Stimulated activated CD4-positive, alpha-beta T cell treated with anti-CD3 and anti-CD28 coated beads, Interleukin-15, amount 100 ng/mL, for 24 hours (primary cell): ENCODE data around the gene MAPK4.
"Not testable (repeated sequence)": the region's sequence is repeated elsewhere in the genome, so short reads cannot be mapped to it uniquely, and the experiment has no call there.

Experiments used
- DNase-seq: peaks from one replicate; pipeline ENCODE4 v3.0.0-alpha.2; 2020

Gene MAPK4

DNA sequence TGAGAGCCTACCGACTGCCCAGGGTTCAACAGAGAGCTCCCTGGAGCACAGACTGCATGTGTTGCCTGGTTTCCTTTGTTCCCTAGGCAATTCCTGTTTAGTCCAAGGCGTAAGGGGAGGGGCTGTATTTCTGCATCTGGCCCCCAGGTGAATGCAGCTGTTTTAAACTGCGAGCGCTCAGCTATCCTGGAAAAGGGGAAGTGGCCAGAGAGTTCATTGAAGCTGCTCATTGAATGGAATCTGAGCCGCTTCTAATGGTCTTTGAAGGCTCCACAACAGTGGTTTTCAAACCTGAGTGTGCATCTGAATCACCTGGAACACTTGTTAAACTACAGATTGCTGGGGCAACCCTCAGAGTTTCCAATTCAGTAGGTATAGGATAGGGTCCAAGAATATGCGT is 18.1 kb downstream of the MAPK4 start:
- DNase-seq = no peak

DNA sequence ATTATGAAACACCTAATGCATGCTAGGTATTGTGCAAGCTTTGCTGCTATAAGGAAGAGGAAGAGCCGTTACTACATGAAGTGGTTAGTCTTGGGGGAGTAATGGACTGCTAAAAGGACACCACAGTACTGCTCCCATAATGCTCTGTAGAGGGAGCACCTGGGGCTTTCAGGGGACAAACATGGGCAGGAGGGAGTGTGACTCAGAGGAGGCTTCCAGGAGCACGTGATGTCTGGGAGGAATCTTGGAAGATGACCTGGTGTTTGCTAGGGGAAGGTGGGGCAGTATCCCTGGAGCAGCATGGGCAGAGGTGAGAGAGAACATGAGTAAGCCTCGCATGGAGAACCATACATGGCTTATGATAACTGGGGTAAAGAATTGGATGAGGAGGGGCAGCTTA is 18.8 kb downstream of the MAPK4 start:
- no peak for DNase-seq

DNA sequence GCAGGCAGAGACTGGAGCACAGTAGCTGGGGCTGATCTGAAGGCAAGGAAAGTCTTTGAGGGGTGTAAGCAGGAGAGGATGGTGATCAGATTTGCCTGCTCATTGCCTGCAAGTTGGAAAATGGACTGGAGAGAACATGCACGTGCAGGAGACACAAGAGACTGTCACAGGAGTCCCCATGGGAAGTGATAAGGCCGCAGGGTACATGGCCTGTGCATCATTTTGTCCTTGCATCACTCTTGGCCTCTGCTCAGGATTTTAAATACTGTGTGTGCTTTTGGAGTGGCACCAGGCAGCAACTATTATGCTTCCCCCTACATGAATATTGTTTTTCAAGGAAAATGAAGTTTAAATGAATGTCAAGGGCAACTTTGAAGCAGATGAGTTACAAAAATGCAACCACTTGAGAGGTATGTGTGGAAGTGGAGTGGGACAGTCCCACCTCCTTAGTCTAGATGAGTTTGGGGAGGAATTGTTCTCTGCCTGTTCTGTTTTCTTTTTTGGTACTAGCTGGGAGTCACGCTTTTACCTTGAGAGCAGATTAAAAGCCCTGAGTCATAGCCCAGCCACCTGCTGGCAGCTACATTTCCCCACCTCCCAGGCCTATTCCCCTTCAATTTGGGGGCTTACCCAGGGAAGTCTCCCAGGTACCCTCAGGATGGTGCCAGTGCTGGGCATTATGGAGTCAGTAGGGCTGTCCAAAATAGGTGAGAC is 19.3 kb downstream of the MAPK4 start:
- no peak for DNase-seq

DNA sequence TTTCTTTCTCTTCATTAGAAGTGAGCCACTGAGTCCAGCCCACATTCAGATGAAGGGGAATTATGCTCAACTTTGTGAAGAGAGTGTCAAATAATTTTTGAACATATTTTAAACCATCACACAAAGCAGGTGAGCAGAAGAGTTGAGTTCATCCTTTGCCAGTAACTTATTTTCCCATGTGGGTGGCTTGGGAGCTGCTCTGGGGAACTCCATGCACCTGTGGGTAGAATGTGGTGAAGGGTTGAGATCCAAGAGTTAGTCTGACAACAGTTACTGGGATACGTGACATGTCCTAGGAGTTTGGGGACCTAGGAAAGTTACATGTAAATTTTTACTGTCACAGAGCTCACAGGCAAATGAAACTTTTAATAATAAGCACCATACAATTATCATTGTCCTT is 21.6 kb downstream of the MAPK4 start:
- DNase-seq = no peak

DNA sequence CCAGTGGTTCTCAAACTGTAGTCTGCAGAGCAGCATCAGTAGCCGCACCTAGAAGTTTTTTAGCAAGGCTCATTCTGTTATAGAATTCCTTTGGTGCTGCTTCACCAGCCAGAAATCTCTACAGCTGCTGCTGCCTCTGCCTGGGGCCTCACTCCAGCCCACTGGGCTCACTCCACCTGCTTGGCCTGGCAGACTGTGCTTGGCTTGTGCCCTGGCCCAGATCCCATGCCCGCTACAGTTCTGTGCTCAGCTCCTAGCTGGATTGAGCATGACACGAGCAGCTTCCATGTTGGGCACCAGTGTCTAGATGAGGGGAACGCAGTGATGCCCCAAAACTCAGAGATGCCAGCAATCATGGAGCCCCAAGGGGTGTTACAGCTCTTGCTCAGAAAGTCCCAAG is 22.6 kb downstream of the MAPK4 start:
- no peak for DNase-seq

DNA sequence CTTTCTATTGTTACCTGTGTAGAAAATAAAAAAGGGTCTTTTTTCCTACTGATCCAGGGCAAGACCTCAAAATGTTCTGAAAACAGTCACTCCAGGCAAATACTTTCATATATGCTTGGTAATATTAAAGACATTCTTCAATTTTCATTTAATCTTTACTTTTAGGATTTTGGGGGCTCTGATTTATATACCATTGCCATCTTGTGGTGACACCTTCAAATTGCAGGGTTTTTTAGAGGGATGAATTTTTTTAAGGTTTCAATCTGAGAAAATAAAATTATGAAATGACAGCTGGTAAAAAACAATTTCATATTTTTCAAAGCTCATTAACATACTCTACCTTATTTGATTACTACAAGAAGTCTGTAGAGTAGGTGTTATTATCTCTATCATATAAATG is 26.8 kb downstream of the MAPK4 start:
- DNase-seq = no peak

DNA sequence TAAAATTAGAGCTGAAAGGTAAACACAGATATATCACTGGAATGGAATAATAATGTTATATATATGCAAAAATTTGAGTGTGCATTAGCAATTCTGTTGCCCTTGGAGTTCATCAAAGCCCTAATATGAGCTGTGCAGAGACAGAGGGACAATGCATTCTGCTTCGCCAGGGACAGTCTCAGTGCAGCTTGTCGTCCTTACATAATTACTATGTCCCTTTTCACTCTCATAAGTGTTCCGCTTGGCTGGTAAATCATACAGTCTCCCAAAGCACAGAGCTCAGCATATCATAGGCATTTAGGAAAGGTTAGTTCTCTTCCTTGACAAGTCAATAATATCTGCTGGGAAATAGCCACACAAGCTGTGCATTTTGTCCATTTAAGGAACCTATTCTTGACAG is 30.7 kb downstream of the MAPK4 start:
- DNase-seq = no peak

DNA sequence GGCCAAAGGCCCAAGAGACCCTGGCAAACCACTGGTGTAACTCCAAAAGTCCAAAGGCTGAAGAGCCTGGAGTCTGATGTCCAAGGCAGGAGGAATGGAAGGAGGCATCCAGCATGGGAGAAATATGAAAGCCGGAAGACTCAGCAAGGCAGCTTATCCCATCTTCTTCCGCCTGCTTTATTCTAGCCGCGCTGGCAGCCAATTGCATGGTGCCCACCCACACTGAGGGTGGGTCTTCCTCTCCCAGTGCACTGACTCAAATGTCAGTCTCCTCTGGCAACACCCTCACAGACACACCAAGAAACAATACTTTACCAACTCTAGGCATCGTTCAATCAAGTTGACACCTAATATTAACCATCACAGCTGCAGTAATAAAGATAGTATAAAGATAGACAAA is 34.1 kb downstream of the MAPK4 start:
- DNase-seq = no peak

DNA sequence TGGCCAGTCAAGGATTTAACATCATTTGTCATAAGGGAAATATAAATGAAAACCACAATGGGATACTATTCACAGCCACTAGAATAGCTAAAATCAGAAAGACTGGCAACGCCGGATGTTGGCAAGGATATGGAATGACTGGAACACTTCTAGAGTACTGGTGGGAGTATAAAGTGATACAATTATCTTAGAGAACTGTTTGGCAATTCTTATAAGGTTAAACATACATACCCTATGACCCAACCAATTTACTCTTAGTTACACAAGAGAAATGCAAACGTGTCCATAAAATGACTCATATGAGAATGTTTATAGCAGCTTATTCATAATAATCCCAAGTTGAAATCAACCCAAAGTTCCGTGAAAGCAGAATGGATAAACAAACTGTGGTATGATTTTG is 35.1 kb downstream of the MAPK4 start:
- DNase-seq = no peak

DNA sequence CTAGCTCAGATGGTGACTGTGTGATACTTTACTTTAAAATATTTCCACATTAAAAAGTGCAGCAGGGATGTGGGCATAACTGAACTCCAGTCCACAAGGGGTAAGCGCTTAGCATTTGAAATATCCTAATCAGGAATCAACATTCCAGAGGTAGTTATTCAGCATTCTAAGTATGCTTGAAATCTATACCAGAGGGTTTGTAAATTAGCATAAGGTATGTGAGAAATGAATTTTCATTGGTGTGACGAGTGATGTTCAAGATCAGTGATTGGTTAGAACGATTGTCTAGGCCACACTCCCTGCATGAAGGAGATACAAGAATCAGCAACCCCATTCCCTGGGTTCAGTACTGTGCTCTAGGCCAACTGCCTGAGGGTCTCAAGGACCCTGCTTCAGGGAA is 42.6 kb downstream of the MAPK4 start:
- DNase-seq = no peak

DNA sequence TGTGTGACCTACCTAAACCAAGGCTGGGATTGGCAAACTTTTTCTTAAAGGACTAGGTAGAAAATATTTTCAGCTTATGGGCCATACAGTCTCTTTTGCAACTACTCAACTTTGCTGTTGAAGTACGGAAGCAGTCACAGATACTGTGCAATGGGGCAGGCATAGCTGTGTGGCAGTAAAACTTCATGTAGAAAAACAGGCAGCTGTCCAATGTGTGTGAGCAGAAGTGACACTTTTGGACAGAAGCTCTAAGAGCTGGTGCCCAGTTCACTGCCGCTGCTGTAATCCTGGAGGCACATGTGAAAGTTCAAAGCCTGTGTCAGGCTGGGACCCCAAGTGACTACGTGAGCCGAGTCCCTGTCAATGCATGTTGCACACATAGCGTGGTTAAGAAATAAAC is 46.7 kb downstream of the MAPK4 start:
- DNase-seq = no peak

DNA sequence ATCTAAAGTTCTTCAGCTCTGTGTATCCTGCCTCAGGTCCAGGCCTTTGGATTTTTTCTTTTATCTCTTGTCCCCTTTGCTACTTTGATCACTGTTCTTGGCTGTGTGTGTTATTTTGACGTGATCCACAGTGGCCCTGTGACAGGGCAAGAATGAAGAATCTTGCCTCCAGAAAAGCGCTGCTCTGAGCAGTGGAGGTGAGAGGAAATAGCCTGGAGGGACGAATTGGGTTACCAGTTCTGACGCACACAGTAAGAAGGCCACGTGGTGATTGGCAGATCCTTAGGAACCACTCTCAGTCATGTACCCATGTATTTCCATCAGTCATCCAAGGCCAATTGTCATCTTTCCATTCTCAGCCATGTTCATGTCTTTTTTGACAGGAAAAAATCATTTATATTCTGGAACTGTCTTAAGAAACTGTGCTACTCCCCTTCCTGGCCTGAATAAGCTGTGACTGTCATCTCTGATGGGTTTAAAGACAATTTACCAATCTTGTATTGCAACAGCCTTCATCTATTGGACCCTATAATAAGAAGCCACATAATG is 47.6 kb downstream of the MAPK4 start:
- no peak for DNase-seq

DNA sequence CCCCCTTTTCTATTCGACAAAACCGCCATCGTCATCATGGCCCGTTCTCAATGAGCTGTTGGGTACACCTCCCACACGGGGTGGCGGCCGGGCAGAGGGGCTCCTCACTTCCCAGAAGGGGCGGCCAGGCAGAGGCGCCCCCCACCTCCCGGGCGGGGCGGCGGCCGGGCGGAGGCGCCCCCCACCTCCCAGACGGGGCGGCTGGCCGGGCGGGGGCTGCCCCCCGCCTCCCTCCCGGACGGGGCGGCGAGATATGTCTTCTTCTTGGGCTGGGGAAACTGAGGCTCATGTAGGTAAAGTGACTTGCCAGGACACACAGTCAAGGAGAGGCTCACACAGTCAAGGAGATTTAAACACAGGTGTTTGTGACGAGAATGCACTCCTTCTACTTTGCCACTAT is 49.3 kb downstream of the MAPK4 start:
- not testable (repeated sequence) for DNase-seq

DNA sequence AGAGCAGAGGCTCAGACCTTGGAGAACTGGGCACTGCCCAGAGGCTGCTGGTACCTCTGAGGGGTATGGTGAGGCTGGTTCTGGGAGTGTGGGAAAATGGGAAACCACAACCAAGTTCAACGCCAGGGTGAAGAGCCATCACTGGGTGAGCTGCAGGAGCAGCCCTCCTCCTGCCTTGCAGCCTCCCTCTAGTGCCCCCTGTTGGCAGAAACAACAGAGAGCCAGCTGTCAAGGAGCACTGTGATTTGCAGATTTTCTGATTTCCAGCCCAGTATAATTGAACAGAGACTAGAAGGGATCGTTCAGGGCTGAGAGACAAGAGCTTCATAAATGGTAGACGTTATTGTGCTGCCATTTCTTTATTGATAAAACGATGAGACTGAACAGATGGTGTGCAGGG is 50.5 kb downstream of the MAPK4 start:
- peak; percentile 8 for DNase-seq

DNA sequence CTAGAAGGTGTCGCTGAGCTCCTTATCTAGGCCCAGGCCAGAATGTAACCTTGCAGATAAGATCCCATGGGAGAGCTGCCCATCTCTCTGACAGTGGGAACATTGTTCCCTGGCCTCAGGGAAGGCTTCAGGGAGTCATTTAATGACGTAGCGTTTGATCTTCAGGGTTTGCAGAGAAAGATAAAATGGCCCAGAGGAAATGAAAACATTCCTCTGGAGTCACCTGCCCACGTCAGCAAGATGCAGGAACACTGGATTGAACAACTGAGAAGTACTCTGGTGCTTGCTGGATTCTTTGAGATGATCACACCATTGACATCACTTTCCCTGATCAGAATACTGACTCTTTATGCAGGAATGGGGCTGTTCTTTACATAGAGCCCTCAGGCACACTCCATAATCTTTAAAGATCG is 51.6 kb downstream of the MAPK4 start:
- DNase-seq = no peak

DNA sequence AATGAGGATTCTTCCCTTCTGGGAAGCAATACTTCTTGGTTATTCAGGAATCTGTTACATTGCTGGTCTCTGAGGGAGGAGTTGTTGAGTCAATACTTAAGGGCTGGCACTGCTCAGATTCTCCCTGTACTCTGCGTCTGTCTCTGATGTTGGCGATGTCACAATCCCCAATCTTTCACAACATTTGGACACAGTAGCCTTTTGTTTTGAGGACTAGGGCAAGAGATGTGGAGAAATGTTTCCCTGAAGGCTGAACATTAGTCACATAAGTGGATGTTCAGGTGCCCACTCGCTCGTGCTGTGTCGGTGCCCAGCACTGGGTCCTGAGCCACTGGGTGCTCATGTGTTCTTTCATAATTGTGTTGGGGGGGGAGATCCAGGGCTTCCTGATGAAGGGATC is 55.0 kb downstream of the MAPK4 start:
- DNase-seq = no peak

DNA sequence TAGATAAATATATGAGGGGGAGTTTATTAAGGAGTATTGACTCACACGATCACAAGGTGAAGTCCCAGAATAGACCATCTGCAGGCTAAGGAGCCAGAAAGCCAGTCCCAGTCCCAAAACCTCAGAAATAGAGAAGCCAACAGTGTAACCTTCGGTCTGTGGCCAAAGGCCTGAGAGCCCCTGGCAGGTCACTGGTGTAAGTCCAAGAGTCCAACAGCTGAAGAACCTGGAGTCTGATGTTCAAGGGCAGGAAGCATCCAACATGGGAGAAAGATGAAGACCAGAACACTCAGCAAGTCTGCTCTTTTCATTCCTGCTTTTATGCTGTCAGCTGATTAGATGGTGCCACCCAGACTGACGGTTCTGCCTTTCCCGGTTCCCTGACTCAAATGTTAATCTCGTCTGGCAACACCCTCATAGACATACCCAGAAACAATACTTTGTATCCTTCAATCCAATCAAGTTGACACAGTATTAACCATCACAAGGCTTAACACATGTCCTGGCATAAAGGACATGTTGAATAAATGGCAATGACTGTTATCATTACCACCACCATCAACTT is 56.7 kb downstream of the MAPK4 start:
- DNase-seq = no peak

DNA sequence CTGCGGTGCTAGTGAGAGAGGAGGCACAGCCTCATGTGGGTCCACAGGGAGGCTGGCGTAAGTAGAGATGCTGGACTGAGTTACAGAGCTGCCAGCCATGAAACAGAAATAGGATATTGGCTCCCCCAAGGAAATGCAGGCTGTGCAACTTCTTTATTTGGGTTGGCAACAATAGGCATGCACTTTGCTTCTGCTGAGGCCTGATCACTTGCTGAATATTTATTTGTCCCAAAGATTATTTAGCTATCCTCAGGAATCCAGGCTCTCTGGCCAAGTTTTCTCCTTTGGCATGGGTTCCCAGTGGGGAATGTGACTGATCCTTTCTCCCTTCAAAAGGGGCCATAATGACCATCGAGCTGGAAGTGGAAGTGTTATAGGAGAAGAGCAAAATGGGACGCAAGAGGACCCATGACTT is 60.0 kb downstream of the MAPK4 start:
- no peak for DNase-seq

DNA sequence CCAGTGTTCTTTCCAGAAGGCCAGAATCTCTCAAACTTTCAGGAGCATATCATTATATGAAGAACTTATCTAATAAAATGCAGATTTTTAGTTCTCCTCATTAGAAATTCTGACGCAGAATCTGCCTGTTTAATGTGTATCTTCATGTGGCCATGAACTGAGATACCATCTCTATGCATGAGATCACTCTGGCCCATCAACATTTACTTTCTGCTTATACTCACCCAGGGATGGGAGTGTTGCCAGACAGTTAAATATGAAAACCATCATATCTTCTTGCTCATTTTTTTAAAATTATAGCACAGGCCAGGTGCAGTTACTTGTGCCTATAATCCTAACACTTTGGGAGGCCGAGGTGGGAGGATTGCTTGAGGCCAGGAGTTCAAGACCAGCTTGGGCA is 60.4 kb downstream of the MAPK4 start:
- no peak for DNase-seq

DNA sequence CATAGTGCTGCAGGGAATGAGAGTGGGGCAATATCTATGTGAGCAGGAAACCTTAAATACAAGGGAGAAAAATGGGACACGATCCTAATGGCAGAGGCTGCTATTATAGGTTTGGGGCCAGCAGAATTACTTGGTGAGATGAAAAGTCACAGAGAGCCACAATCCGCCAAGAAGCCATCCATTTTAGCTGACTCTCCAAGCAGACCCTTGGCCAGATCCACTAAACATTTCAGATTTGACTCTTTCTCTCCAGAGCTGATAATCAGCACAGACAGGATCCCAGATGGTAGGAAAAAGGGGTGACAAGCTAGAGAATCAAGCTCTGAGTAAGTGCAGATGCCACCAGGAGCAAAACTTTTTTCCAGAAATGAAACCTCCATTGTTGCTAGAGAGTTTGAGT is 61.5 kb downstream of the MAPK4 start:
- DNase-seq = no peak

DNA sequence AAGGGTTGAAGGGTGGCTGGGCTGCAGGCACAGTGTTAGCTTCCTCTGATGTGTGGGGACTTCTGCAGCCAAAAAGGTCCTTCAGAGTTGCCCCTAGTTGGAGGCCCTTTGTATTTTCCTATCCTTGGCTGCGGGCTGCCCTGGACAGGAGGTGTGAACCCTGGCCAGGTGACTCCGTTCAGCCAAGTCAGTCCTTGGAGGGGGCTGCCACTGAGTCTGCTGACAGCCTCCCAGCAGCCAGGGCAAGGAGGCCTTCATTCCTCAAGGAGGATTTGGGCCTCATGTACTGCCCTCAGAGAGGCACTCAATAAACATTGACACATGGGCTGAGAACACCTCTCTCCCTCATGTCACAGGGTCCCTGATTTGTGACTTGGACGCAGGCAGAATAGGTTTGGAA is 62.4 kb downstream of the MAPK4 start:
- no peak for DNase-seq

DNA sequence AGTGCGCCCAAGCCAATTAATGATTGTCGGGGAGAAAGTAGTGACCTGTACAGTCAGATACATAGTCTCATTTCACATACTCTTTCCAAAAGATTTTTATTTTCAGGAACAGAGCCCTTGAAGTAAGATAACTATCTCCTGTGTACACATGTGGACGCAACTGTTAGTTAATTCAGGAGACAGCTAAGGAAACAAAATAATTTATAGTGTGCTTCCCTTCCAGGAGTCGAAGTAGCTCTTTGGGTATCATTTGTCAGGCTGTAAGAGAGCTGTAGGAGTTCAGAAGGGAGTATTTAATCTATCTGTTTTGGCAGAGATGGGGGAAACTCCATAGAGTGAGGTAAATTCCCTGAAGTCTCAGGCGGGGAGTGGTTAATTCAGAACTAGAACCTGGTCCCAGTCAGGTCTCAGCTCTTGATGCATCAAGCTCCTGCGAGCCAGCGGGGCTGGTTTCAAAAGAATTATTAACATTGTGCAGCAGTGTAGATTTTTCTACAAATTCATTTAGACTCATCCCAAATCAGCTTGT is 63.0 kb downstream of the MAPK4 start:
- no peak for DNase-seq

DNA sequence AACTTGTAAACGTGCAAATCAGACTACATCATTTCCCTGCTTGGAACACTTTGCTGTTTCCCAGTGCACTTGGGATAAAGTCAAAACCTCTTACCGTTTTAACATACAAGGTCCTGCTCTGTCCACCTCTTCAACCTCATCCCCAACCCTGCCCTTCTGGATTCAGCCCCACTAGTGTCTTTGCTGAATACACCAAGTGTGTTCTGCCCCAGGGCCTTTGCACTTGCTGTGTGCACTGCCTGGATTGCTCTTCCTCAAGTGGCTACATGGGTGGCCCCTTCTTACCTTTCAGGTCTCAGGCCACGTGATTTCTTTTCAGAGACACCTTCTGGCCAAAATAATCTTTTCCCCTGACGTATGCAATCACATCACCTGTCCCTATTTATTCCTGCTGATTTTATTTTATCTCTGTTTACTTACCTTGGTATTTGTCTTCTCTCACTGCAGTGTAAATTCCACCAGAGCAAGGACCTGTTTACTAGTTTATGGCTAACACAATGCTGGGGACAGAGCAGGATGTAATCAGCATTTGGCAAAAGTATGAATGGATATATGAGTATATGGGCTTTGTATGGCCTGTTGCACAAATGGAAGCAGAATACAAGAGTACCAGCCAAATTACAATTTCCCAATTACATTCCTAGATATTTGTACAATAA is 63.9 kb downstream of the MAPK4 start:
- no peak for DNase-seq

DNA sequence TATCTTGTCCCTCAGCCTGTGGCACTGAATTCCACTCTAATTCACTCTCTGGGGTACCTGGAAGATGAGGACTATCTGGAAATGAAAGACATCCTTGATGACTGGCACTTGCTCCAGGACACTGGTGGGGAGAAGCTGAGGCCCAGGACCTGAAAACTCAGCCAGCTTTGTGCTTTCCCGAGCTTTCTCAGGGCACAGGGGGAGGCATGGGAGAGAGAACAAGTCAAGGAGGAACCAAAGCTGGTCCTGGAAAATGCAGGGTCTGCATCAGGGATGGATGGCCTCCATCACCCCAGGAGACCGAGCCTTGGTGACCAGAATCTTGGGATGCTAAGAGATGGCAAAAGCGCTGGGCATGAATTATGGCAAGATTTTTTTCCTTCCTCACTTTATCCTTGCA is 65.1 kb downstream of the MAPK4 start:
- no peak for DNase-seq
